NCI-H345 (cell line): ENCODE results near the gene IGF2R.
A peak's percentile ranks its signal among the peaks of the same experiment; 100 is the strongest.

Source experiments
- DNase-seq: peaks from one replicate; lab custom pipeline; 2025; lab: John Stamatoyannopoulos, UW

The IGF2R gene

DNA sequence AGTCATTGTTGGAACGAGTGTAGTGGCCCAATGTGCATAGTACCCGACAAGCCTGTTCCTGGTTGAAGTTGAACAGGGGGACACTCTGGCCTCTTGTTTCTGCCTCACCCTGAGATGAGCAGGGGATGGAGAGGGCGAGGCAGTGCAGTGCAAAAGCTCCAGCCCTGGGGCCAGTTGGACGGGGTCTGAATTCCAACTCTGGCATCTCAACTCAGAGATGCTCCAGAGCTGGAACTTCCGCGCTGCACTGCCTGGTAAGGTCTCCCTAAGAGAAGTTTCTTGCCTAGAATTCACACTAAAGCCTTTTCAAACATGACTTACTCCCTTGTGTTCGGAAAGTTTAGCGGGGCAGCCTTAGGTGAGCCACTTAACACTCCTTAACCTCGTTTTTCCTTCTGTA, 80.5 kb downstream of the IGF2R start:
- DNase-seq: no peak

DNA sequence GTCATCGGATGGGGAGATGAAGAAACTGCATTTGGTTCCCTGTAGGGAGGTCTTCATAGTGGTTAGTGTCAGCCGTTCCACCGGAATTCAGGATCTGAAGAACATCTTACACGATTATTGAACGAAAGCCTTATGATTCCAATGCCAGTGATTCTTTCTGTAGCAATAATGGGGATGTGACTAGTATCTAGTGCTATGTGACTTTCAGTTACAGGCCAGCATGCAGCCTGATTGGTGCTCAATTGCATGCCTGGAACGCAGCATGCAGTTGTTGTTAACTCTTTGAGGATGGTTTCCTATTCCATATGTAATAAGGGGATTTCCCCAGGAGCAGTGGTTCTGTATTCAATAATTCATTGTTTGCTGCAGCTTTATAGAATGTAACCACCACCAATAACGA, 81.1 kb downstream of the IGF2R start:
- DNase-seq: no peak

DNA sequence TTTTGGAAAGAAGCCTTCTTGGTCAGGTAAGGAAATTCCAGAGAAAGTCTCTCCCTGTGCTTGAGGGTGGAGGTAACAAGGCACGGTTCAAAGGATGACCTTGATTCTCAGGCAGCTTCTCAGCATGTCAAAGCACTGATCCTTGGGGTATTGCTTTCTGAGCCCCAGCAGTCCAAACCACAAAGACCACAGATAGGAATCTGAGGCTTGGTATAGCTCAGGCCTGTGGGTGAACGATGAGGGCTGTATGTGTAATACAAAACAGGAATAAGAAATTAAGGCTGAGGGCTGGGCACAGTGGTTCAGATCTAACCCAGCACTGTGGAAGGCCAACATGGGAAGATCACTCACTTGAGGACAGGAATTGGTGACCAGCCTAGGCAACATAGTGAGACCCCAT, 82.5 kb downstream of the IGF2R start:
- no peak for DNase-seq

DNA sequence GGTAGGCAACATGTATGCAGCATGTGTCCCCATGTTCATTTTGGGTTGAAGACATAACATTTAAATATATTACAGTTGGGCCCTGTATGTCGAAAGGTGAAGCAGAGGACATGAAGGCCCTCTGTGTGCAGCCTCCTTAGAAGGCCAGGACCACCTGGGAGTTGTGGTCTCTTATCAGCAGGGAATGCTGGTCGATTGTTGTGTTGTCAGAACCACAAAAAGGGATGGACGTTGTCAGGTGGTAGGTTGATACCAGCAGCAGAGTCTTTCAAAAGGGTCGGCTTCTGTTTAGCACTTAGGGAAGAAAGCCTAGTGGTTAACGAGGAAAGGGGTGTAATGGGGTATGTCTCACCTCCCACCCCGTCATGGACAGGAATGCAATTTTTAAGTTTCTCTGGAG, 85.4 kb downstream of the IGF2R start:
- DNase-seq: no peak

DNA sequence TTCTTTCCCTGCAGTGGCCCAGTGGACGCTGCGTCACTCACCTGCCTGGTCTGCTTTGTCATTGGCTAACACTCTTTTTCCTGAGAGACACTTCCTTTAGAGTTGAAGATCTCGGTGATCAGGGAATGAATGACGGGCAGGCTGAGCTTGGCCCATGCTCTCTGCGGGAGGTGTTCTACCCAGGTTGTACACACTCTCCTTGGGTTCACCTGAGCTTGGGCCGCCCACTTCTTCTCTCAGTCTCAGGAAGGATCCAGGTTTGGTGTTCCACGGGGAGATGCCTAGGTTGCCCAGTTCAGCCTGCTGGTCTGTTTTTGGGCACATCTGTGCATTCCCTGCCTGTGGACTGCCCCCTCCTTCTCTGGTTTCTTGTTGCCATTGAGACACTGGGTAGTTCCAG, 86.0 kb downstream of the IGF2R start:
- DNase-seq: no peak

DNA sequence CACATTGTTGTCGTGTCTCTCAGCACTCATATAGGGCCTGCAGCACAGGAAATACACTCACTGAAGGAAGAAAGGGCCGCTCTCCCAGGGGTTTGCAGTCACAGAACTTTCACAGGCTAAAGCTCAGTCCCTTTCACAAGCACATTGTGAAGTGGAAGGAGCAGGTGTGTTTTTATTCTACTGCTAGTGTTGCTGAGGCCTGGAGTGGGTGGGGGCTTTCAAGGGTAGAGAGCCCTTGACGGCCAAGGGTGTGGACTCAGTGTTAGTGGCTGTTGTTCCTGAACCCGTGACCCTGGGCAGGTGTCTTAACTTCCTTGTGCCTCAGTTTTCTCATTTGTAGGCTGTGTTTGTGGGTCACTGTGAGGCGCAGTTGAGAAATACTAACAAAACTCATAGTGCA, 86.5 kb downstream of the IGF2R start:
- DNase-seq: peak; percentile 67

DNA sequence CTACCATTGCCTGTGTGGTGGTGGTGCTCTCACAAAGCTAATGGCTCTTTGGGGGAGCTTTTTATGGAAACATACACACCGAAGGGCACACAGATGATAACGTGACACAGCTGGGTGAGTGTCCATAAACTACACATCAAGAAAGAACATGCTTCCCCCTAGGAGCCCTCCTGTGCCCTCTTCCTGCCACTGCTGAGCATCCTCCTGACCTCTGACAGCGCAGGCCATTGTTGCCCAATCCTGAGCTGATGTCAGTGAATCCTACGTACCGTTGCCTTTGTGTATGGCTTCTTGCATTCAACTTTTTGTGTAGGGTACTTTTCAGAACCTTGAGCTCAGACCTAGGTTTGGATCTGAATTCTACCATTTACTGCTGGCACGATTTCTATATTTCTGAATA, 86.9 kb downstream of the IGF2R start:
- no peak for DNase-seq

DNA sequence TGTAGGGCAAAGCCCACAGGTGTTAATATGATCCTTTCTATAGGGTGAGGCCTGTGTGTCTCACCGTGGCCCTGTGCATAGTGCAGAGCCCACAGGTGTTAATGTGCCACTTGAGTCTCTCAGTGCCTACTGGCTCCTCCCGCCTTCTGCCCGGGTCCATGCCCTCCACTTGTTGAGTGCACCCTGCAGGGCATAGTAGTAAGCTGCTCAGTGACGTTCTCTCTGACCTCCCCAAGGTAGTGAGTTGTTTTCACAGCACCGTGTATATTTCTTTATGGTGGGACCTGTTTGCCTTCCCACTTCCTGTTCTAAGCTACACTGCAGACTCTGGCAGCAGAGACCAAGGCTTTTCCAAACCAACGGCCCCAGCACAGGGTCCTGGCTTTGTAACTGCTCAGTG, 88.2 kb downstream of the IGF2R start:
- DNase-seq: peak; percentile 5

DNA sequence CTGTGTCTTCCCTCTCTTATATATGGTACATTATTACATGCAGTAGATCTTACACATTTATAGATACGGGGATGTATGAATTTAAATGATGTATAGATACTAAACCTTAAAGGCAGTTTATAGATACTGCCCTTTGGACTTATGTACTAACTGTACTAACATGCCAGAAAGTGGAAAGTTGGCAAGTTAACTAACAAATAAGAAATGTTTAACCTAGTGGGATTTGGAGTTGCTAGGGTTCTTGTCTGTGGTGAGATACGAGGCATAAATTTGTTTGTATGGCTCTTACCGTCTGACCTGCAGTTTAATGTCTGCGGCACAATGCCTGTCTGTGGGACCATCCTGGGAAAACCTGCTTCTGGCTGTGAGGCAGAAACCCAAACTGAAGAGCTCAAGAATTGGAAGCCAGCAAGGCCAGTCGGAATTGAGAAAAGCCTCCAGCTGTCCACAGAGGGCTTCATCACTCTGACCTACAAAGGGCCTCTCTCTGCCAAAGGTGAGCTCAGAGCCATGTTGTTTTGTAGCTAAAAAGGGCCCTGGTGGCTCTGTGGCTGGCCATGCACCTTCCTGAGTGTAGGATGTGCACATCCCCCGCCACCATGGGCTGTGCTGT, 89.8 kb downstream of the IGF2R start:
- no peak for DNase-seq

DNA sequence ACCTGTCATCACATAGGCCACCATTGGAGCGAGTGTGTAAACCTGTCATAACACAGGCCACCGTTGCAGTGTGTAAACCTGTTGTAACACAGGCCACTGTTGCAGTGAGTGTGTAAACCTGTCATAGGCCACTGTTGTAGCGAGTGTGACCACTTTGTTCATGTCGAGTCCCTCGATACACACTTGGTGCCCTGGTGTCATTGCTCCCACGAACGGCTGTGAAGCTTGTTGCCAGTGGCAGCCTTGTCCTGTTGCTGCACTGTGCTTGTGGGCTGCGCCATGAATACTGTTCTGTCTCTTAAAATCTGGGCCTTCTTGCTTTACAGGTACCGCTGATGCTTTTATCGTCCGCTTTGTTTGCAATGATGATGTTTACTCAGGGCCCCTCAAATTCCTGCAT, 91.3 kb downstream of the IGF2R start:
- no peak for DNase-seq

DNA sequence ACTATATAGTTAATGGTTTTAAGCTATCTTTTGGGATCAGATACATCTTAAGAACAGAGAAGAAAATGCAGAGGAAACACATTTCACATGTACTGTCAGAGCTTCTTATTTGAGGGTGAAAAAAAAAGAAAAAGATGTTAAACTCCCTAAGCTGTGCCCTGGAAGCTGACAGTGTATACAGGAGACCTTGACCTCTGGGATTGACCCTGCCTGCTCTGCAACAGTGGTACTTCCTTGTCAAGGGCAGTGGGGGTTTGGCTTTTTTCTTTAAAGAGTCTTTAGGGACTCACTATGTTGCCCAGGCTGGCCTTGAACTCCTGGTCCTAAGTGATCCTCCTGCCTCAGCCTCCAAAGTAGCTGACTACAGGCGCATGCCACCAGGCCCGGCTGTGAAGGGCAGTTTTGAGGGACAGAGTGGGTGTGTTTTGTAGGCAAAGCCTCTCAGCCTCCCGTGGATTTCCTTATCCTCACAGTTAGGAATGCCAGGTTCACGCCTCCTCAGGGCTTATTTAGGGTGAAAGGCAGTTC, 92.1 kb downstream of the IGF2R start:
- no peak for DNase-seq

DNA sequence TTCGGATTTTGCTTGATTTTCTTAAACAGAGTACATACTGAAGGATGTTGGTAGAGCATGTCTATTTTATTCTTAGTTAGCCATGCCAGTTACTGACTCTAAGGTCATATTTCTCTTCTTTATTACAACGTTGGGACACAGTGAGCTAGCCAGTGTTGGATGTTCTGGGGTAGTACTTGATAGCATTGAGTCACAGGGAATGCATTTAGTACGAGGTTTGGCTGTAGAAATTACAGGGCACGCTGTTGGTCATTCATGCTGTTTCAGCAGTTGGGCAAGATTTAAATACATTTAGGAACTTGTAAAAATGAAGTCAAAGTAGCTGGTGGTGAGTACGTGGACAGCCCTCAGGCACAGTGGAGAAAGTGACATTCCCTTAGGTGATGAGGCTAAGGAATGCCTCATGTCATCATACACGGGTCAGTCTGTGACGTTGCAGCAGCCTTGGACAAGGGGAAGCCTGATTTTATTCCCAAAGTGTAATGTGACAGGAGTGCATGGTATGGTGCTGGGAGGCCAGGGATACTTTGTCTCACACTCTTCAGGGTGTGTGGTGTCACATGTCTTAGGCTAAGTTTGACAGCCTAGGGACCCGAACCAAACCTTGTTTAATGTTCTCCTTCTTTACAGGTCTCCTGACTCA, 95.0 kb downstream of the IGF2R start:
- DNase-seq: no peak

DNA sequence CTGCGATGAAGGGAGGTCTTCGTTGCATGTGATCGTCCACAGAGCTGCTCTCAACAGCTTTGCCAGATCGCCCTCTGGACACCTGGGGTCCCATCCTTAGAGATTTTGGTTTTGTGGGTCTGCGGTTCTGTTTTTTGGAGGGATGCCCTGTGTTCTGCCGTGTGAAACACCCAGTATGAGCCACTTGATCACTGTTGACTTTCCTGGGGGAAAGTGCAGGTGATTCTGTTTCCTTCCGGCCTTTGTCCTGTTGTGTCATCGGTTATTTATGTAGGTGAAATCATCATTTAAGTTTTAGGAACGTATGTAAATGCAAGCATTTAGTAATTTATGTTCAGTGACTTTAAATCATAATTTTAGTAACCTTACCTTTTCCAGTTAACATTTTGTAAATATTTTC, 96.3 kb downstream of the IGF2R start:
- no peak for DNase-seq

DNA sequence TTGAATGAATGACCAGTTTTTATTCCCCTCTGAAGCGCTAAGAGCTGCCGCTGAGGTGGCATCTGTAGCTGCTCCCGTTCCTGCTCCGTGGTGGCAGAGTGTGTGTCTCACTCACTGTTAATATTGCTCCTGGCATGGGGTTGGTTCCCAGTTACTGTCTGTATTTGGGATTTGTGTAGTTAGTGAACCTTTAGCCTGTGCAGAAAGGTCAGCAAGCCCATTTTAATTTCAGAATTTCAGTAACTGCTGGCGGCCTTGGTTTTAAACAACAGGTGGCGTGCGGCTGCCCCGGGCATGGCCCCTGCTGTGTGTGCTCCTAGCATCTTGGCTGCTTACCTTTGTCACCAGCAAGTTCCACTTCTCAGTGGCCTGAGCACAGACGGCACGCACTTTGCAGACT, 98.7 kb downstream of the IGF2R start:
- DNase-seq: no peak

DNA sequence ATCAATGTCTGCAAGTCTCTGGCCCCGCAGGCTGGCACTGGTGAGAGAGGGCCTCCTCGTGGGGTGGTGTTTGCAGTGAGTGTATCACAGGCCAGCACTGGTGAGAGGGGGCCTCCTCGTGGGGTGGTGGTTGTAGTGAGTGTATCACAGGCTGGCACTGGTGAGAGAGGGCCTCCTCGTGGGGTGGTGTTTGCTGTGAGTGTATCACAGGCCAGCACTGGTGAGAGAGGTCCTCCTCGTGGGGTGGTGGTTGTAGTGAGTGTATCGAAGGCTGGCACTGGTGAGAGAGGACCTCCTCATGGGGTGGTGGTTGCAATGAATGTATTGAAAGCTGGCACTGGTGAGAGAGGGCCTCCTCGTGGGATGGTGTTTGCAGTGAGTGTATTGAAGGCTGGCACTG, 99.5 kb downstream of the IGF2R start:
- no peak for DNase-seq

DNA sequence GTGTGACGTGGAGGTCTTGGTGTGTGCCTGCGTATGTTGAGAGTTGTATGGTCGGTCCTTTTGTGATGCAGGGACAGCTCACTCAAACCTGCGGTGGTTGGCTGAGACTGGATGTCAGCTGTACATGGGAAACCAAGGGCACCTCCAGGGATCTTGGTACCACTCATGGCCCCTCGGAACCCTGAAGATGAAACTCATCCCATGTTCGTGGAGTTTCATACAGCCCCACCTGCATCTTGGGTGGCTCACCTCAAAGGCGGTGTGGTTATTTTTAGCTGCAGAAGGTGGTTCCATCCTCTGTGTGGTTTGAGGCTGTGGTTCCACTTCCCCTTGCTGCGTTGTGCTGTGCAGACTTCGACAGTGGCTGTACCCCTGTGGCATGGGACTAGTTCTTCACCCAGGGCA, 100.2 kb downstream of the IGF2R start:
- no peak for DNase-seq

DNA sequence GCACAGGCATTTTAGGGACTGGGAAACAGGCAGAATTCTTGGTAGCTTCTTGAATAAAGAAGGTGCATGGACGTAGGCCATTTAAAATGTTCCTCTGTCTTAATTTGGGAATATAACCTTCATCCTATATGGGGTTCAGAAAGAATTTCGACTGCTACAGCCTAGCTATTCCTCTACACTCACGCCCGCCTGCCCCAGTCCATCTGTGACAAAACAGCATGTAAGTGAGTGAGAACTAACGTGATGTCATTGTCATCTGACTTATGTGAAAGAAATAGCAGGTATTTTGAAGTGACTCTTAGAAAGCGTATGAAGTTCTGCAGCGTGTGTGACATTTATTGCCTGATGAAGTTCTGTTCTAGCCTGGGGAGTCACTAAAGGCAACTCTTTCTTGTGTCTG, 100.6 kb downstream of the IGF2R start:
- no peak for DNase-seq

DNA sequence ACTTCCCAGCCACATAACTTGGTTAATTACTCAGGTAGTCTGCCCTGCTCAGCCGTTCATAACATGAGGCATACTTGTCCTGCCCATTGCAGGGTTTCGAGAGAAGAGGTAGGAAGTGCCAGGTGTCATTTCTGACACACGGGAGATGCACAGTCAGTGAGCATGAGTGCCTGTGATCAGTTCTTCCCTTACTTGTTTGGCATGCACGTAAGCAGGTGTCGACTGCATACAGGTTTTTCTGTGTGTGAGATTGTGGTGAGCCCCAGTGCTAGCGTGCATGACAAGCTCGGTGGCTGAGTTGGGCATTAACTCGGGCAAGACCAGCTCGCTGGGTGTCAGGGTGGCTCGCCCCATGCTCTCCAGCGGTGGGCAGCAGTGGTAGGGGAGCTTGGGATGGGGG, 101.5 kb downstream of the IGF2R start:
- no peak for DNase-seq

DNA sequence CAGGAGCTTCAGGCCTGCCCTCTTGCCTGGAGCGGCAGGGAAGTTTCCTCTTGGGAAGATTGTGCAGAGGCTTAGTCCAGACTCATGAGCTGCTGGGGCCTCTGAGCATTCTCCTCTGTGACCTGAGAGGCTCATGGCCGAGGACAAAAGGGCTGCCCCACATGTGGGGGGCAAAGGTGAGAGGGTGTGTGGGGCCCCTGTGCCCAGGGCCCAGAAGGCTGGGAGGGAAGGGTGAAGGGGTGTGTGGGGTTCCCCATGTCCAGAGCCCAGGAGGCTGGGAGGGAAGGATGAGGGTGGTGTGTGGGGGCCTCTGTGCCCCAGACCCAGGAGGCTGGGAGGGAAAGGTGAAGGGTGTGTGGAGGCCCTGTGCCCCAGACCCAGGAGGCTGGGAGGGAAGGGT, 101.9 kb downstream of the IGF2R start:
- DNase-seq: no peak

DNA sequence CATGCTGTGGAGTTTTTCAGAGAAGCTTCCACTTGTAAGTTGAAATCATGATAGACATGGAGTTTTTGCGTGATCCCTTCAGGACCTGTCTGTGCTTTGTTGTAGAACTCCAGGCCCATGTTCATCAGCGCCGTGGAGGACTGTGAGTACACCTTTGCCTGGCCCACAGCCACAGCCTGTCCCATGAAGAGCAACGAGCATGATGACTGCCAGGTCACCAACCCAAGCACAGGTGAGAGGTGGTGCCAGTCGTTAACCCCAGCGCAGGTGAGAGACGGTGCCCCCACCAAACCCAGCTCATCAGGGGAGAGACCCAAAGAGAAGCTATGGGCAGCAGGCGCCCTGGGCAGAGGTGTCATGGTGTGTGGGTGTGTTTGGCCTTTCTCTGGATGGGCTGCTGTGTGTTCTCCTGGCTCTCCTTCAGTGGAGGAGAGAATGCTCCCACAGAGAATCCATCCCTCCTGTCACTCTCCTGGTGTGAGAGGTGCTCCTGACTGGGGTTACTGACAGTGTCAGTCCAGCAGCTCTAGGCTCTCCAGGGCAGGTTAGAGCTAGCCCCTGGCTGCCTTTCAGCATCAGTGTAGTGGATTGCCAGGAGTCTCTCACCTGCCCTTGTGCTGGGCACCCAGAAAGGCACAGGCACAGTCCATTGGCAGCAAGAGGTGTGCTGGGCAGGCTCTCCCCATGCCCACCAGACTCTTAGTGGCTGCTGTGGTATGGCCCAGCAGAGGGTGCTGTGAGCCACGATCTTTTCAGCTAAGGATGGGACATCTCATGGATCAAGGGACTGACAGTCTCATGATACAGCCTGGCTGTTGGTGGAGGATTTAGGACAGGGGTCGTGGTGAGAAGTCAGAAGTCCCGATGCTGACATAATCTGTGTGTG, 103.2 kb downstream of the IGF2R start:
- DNase-seq: no peak

DNA sequence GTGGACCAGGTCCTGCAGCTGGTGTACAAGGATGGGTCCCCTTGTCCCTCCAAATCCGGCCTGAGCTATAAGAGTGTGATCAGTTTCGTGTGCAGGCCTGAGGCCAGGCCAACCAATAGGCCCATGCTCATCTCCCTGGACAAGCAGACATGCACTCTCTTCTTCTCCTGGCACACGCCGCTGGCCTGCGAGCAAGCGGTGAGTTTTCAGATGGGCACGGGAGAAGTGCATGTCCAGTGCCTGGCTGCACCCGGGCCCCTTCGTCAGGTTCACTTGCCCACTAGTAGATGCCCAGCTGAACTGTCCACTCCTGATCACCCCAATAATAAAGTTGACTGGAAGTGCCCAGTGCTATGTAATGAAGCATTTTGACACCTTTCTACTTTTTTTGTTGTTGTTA, 104.4 kb downstream of the IGF2R start:
- DNase-seq: no peak

DNA sequence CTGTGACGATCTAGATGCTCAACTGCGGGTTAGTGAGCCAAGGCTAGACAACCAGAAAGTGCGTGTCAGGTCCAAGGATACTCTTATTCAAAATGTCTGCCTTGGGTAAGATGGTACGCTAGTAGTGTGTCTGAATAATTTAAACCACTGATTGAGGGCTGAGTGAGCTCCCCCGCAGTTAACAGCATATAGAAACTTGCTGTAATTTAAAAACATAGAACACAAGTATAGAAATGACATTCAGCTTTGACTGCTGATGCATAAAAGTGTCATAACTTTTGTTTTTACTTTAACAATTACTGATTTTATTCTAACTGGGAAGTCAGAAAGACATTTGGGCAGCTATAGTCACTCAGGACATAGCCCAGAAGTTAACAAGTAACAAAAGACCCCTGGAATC, 107.1 kb downstream of the IGF2R start:
- DNase-seq: no peak

DNA sequence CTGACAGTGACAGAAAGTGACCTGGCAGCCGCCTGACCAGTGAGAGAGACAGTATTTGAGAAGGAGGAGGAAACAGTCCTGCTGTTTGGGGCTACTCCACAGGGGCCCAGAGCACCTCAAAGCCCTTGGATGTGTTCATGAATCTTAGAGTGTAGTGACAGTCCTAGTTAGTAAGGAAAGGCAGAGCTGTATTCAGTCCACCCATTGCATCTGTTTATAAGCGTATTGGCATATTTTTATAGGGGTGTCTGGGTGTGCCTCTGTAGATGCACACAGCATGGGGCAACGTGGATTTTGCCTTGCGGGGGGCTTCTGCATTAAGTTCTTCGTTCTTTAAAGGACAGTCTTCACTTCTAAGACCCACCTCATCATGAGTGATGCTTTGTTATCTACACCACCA, 108.1 kb downstream of the IGF2R start:
- no peak for DNase-seq
